NCI-H2227 (cell line): Measurements from ENCODE around the gene CYB5R4.
"Not testable (repeated sequence)": the region's sequence is repeated elsewhere in the genome, so short reads cannot be mapped to it uniquely, and the experiment has no call there.

Experiments used
- DNase-seq: peaks from one replicate; lab custom pipeline; 2025; ENCODE audit not compliant: unreplicated experiment; lab: John Stamatoyannopoulos, UW

The CYB5R4 gene

DNA sequence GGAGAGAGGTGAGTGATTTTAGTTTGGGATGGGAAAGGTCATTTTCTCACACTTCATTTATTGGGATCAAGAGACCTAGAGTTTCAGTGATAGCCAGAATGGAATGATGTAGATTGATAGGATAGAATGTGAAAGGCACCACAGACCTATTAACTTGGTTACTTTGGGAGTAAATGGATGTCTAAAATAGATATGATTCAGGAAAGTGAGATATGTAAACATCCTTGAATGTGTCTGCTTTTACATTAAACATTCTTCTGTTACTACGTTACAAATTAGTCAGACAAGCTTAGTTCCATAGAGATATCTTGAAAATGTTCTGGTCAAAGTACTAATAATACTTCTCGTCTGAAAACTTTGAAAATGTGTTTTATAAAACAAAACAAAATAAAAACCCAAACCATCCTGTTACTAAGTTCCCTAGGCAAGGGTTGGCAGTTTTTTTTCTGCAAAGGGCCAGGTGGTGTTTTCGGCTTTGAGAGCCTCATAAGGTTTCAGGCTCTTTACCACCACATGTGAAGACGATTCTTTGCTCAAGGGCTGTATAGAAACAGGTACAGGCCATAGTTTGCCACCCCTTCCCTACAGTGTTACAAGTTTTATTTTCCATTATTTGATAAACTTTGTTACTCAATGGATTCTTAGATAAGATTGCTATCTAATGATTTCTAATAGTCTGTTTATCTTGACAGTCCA, 3.4 kb downstream of the CYB5R4 start:
- no peak for DNase-seq

GRCh38 chr6:83867043-83867442, 7.6 kb downstream of the CYB5R4 start:
- DNase-seq, result no peak

- DNase-seq, result peak; percentile 1
These were observed 8.2 kb downstream of the CYB5R4 start for GRCh38 chr6:83867527-83868161.

DNA sequence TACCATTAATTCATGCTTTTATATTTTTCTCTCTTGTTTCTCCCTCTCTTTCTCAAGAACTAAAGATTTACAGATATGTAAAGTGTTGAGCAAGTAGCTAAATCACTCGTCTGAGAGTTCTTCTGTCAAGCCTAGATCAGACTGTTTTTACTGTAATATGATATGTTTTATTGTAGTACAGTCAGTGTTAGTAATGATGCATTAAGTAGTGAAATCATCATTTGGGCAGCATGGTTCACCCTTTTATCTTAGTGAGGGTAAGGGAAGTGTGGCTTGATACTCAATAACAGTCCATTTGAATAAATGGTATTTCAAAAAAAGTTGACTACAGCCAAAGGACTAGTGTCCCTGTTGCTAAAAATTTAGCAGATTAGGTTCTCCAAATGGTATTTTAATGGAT, 9.2 kb downstream of the CYB5R4 start:
- DNase-seq, result no peak

DNA sequence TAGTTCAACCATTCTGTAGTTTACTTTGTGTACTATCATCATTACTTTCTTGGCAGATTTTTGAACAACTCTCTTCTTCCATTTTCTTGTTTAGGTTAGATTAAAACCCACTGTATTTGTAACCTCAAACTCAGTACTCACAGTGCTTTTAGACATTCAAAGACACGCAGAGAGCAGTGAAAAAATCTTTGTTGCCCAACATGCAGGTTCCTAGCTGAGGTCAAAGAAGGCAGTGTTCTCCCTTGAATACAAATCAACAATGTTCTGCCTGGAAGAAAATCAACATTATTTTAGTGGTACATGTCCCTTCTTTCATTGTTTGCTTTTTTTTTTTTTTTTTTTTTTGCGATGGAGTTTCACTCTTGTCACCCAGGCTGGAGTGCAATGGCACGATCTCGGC, 11.2 kb downstream of the CYB5R4 start:
- DNase-seq, result no peak

DNA sequence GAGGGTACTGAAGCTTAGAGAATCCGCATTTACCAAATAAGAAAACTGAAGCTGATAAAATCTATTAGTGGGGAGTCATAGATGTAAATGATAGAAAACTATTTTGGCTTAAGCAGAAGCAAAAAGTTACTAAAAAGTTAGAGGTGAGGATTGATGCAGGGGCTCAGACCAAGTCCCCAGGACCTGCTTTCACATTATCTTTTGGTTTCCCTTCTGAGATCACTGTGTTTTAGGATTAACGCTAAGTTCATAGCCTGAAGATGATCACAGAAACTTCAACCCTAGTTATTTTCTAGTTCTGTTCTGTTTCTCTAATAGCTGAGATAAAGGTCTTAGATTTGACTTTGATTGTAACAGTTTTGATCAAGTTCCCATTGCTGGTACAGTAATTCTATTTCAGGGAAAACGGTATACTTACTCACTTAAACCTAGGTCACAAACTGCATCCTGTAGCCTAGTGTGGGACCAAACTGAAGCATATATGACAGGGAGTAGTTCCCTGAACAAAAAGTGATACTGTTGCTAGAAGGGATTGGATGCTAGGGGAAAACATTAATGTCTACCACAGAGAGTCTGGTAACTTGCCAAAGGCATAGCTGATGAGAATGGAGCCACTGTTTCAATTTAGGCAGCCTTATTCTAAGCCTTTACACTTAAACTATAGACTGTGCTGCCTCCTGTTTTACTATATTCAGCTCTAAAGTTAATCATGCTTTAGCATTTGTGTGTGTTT, 13.1 kb downstream of the CYB5R4 start:
- DNase-seq, result no peak

- DNase-seq, result no peak
These were observed 14.4 kb downstream of the CYB5R4 start for GRCh38 chr6:83873869-83874268.

- DNase-seq, result no peak
These were observed 16.4 kb downstream of the CYB5R4 start for GRCh38 chr6:83875843-83876242.

- no peak for DNase-seq
These were observed 19.6 kb downstream of the CYB5R4 start for GRCh38 chr6:83878902-83879644.

- DNase-seq, result no peak
These were observed 20.3 kb downstream of the CYB5R4 start for GRCh38 chr6:83879746-83880145.

GRCh38 chr6:83883240-83883639, 23.8 kb downstream of the CYB5R4 start:
- DNase-seq, result no peak

DNA sequence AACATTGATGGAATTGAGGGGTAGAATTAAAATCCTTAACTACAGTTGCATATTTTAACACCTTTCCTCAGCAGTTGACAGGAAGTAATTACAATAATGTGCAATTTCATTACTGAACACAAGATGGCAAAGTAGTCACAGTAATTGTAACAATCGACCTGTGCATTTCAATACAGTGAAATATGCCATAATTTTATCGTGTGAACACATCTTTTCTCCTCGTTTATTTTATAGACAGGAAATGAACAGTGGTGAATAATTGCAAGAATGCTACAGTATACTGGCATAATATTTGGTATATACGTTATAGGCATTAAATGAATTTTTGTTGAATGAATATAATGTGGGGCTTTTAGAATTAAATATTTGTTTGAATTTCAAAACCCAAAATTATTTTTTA, 25.0 kb downstream of the CYB5R4 start:
- DNase-seq, result peak; percentile 58

GRCh38 chr6:83885984-83886383, 26.5 kb downstream of the CYB5R4 start:
- DNase-seq, result no peak

GRCh38 chr6:83889621-83890020, 30.1 kb downstream of the CYB5R4 start:
- DNase-seq, result no peak

DNA sequence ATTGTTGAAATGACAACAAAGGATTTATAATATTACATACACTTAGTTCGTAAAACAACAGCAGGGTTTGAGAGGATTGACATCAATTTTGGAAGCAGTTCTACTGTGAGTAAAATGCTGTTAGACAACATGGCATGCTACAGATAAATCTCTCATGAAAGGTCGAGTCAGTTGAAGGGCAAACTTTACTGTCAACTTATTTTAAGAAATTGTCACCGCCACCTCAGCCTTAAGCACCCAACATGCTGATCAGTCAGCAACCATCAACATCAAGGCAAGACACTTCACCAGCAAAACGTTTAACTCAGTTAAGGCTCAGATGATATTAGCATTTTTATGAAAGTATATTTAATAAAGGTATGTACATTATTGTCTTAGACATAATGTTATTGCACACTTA, 31.0 kb downstream of the CYB5R4 start:
- no peak for DNase-seq

DNA sequence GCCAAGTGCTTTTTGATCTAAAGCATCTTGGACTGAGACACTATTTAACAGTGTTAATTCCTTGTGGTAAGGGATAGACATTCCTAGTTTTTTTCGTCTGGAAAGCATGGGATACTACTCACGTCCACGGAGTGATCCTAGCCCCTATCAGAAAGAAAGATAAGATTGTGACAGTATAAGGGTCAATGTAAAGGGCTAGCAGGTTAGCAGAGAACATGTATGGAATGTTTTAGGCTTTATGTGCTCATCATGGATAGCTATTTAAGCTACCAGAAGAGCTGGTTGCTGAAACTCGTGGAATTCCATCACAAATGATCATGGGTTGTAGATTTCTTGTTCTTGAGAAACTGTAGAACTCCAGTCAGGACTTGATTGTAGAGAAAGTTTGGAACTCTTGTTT, 32.1 kb downstream of the CYB5R4 start:
- DNase-seq, result no peak

GRCh38 chr6:83893024-83893423, 33.5 kb downstream of the CYB5R4 start:
- DNase-seq, result no peak

DNA sequence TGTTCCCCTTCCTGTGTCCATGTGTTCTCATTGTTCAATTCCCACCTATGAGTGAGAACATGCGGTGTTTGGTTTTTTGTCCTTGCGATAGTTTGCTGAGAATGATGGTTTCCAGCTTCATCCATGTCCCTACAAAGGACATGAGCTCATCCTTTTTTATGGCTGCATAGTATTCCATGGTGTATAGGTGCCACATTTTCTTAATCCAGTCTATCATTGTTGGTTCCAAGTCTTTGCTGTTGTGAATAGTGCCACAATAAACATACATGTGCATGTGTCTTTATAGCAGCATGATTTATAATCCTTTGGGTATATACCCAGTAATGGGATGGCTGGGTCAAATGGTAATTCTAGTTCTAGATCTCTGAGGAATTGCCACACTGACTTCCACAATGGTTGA, 37.6 kb downstream of the CYB5R4 start:
- DNase-seq, result not testable (repeated sequence)

GRCh38 chr6:83901624-83902023, 42.1 kb downstream of the CYB5R4 start:
- no peak for DNase-seq

- DNase-seq, result no peak
These were observed 44.9 kb downstream of the CYB5R4 start for GRCh38 chr6:83904395-83904794.

DNA sequence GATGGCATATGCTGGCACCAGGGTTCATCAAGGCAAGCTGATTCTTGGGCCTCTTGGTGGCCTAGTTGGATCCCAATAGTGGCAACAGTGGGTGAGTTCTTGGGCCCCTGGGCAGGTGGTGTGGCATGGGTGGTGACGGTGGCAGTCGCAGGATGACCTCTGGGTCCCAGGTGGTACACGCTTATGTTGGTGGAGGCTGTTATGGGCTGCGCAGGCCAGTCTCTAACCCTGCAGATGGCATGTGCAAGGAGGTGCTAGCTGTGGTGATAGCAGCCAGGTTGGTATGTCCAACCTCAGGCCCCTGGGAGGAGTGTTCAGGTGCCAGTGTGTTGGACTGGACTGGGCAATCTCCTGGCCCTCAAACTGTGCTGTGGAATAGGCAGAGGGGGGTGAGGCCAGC, 46.2 kb downstream of the CYB5R4 start:
- no peak for DNase-seq
